ENCODE results near the gene DOCK2.
"Not testable (repeated sequence)": the region's sequence is repeated elsewhere in the genome, so short reads cannot be mapped to it uniquely, and the experiment has no call there.

Gene DOCK2

DNA sequence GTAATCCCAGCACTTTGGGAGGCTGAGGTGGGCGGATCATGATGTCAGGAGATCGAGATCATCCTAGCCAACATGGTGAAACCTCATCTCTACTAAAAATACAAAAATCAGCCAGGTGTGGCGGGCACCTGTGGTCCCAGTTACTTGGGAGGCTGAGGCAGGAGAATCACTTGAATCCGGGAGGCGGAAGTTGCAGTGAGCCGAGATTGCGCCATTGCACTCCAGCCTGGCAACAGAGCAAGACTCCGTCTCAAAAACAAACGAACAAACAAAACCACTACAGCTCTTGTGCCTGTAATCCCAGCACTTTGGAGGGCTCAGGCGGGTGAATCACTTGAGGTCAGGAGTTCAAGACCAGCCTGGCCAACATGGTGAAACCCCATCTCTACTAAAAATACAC, 457.3 kb downstream of the DOCK2 start:
- DNase-seq (ENCODE audit: low read depth, low spot score): not testable (repeated sequence)

DNA sequence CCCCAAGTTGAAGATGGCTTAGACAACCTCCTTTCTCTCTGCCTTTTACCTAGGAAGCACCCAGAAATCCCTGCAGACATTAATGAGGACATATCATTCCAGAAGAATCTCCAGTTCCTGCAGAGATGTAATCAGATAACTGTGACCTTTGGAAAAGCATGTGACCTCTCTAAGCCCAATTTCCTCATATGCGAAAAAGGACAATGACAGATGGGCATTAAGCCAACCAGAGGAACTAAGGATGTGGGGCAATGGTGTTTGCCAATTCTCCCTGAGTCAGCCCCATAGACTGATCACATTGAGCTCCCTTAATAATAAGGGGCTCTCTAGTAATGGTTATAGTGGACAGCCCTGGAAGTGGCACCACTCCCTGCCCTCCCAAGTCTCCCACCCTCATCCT, 458.6 kb downstream of the DOCK2 start:
- no peak for DNase-seq (ENCODE audit: low read depth, low spot score)

DNA sequence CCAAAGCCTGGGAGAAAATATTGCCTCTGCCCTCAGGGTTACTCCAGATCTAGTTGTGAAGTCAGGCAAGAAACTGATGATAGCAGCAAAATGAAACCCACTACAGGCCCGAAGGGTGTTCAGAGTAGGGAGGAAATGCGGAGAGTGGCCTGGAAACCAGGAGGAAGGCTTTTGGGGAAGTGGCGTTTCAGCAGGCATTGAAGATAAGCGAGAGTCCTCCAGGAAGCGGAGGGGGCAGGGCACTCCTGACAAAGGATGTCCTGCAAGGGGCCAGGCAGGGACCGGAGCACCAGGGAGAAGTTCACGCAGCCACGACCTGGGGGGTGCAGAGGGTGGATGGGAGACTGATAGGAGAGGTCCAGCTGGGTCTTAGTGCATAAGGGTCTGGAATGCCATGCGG, 460.9 kb downstream of the DOCK2 start:
- DNase-seq (ENCODE audit: low read depth, low spot score): no peak

DNA sequence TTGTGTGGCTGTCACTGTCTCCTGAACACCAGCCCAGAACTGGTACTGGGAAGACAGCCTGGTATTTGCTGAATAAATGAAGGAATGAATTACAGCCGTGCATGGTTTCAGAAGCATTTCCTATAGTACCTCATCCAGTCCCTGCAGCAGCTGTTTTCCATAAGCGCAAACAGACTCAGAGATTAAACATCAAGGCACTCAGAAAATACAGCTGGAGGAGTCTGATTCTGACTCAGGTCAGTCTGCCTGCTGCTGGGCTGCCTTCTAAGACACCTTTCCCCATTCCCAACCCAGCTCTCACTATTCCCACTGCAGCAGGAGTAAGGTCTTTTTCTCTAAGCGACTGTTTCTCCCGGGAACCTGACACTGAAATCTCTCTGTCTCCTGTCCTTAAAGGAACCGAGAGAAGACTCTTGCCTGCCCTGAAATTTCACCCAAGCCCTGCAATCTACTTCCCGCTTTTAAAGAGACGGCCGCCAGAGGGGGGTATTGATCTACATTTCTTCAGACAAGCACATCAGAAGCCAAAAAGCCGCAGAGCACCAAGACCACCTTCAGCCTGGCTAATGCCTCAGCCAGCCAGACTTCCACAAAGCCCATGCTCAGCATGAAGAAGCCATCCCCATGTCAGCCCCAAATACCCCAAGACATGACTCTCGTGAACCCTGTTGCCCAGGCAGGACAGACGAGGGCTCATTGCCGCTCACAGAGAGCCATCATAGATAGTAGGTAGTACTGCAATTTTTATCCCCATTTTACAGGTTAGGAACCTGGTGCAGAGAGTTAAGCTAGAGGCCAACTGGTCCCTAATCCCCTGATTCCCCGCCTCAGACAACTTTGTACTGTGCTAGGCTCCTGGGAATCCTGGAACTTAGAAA, 463.2 kb downstream of the DOCK2 start:
- DNase-seq (ENCODE audit: low read depth, low spot score): peak; percentile 88

DNA sequence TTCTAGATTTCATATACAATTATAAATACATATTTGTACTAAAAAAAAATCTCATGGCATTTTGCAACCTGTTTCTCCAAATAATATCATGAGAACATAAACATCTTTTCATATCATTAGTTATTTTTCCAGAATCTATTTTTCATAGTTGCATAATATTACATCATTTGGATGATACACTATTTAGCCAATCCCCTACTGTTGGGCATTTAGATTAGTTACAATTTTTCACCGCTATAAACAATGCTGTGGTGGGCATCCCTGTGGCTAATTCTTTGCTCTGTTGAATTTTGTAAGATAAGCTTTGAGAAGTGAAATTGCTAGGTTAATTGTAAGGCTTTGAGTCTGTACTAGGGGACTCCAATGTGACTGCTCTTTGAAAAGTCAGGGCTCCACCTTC, 466.4 kb downstream of the DOCK2 start:
- no peak for DNase-seq (ENCODE audit: low read depth, low spot score)

DNA sequence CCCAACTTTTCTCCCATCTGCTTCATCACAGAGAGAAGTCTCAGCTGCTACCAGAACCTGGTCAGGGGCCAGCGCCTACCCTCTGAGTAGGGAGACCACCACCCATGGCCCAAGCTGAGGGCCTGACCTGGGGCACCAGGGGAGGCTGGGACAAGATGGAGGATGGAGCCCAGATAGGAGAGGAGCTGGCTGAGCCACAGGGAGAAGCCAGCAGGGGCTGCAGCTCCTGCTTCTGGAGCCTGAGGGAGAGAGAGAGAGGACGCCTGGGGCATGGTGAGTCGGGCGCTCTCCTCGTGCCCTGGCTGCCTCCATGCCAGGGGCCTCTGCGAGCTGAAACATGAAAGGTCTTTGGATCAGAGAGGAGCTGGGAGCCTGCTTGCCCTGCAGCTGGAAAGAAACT, 467.2 kb downstream of the DOCK2 start:
- no peak for DNase-seq (ENCODE audit: low read depth, low spot score)

DNA sequence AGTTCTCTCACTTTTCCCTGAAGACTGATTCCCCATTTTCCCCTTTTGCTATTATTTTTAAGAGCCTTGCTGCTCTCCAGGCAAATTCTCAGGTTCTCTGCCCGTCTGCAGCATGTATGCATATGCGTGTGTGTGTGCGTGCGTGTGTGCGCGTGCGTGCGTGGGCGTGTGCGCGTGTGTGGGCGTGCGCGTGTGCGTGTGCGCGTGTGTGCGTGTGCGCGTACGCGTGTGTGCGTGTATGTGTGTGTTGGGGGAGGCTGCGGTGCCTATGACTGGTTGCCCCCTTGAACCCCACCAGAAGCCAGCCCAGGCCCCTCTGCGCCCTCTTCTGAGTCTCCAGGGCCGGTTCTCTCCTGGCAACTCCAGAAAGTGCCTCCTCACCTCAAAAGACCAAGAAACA, 467.6 kb downstream of the DOCK2 start:
- DNase-seq (ENCODE audit: low read depth, low spot score): no peak

DNA sequence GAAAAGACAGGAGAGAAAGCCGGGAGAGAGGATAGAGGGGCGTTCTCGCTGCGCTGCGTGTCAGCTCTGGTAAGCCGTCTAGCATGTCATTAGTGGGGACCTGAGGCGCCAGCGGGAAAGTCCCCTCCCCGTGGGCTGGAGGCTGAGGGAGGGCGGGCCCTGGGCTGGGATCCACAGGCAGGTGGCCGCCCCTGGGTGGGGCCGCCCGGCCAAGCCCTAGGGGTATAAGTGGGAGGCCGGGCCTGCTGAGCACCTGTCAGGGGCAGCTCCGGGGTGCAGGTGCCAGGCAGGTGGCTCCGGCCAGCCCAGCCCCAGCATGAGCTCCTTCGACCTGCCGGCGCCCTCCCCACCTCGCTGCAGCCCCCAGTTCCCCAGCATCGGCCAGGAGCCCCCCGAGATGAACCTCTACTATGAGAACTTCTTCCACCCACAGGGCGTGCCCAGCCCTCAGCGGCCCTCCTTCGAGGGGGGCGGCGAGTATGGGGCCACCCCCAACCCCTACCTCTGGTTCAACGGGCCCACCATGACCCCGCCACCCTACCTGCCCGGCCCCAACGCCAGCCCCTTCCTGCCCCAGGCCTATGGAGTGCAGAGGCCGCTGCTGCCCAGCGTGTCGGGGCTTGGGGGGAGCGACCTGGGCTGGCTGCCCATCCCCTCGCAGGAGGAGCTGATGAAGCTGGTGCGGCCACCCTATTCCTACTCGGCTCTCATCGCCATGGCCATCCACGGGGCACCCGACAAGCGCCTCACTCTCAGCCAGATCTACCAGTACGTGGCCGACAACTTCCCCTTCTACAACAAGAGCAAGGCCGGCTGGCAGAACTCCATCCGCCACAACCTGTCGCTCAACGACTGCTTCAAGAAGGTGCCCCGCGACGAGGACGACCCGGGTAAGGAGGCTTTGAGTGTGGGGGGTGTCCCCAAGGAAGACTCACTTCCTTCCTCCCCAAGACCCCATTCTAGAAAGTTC, 468.9 kb downstream of the DOCK2 start, which contains the start of gene FOXI1:
Gene FOXI1, plus strand, starts transcription at position 256 of the 970 bp plus-strand sequence. Its CDS starts 61 bp downstream, at position 317.
- DNase-seq (ENCODE audit: low read depth, low spot score): no peak

DNA sequence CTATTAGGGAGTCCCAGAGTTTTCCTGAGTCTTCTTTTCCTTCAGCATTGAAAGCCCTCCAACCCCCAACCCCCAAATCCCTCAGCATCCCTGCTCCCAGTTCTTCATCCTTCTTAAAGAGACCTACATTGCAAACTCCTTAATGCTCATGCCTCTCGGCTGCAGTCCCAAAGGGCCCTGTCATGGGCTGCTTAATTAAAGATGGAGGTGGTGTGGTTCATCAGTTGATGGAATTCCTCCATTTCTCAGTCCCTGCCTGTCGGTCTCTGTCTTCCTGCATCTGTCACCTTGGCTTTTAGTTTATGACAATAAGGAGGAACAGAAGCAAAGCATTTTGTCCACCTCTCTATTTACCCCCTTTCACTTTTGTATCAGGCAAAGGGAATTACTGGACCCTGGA, 470.6 kb downstream of the DOCK2 start:
- no peak for DNase-seq (ENCODE audit: low read depth, low spot score)

DNA sequence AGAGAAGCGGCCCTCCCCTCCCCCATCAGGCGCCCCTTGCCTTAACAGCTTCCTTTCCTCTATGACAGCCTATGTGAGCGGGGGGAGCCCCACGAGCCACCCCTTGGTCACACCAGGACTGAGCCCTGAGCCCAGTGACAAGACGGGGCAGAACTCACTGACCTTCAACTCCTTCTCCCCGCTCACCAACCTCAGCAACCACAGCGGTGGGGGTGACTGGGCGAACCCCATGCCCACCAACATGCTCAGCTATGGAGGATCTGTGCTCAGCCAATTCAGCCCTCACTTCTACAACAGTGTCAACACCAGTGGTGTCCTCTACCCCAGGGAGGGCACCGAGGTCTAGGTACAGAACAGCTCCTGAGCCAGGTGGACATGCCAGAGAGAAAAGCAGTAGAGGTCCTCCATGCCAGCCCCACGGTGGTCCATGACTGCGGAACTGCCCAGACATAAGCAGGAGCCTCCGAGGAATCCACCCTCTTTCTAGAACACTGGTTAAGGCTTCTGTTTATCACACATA, 471.3 kb downstream of the DOCK2 start:
- DNase-seq (ENCODE audit: low read depth, low spot score): no peak

DNA sequence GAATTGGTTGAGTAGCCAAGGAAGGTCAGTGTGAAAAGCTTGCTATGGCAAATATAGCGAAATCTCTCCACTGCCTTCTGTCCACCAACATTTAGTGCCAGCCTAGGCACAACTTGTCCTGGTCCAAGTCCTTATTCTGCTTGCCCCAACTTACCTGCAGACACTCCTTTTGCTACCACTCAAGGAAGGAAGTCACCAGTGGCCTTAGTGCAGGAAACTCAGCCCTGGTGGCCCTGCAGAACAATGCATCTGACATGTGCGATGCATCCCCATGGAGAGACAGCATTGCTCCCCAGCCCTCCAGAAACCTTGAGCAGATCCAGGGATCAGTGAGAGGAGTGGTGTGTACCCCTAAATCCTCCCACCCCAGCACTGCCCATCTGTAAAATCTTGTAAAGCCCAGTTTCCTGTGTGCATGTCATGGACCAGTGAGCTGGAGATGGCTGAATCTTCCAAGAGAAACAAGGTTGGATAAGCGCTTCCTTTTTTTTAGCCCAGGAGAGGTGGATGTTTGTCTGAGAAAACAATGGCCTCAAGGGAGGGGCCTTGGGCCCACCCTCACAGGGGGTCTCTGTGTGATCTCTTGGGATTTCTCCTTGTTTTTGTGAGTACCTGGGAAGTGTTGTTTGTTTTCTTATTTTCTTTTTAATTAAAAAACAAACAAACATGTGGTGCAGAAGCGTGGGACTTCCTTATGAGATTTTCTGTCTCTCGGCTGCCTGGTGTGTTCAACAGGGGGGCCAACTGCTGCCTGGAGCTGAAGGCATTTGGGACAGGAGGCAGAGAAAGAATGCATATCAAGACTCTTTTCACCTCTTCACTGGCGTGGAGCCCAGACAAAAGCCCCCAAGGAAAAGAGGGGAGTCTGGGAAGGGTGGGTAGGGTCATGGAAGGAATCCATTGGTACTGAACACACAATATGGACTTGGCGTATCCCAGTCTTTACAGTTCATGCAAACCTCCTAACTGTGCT, 472.3 kb downstream of the DOCK2 start:
- no peak for DNase-seq (ENCODE audit: low read depth, low spot score)

DNA sequence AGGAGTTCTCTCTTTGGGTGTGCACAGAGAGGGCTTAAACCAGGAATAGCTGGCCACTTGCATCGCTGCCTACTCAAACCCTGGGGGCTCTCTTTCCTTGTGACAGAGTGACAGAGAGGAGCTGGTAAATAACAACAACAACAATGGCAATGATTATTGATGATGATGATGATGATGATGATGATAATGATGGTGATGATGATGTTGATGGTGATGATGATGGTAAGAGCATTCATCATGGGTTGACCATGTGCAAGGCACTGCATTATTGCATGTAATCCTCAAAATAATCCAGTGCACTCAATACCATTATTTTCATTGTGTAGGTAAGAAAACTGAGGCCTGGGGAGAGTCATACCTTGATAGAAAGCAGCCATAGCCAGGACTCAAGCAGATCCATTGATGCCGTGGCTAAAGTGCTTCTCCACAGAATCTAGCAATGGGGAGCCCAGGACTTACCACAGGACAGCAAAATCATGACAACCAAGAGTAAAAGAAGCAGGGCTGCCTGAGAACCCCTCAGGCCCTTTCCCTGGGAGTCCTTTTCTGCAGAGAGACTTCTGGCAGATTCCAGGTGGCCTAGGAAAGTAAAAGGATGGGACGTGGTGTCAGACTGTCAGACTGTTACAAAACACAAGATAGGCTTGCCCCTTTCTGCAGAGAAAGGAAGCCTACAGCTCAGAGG, 473.5 kb downstream of the DOCK2 start:
- DNase-seq (ENCODE audit: low read depth, low spot score): no peak

DNA sequence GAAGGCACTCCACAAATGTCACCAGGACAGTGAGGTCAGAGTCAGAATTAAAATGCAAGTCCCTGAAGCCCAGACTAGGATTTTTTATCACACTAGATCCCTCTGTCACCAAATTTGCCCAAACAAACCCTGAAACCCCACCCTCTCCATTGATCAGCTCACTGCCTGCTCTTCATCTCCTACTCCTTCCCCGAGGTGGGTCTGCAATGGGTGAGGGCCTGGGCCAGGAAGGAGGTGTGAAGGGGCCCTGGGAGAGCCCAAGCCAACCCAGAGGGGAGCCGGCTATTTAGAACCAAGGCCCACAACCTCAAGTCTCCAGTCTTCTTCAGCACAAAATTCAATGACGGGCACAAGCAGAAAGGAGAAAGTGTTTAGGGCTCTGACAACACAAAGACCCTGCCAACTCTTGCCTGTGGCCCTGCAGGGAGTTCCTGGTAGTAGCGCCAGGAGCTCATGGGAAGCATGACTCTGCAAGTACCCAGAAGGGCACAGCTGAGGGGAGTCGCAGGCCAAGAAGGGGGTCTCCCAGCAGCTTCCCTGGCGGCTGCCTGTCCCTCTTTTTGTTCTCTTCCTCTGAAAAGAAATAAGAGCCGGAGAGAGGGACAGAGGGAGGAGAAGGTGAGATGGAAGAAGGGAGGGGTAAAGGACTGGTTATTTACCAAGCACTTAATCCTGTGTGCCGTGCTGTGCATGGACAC, 474.2 kb downstream of the DOCK2 start:
- DNase-seq (ENCODE audit: low read depth, low spot score): no peak

DNA sequence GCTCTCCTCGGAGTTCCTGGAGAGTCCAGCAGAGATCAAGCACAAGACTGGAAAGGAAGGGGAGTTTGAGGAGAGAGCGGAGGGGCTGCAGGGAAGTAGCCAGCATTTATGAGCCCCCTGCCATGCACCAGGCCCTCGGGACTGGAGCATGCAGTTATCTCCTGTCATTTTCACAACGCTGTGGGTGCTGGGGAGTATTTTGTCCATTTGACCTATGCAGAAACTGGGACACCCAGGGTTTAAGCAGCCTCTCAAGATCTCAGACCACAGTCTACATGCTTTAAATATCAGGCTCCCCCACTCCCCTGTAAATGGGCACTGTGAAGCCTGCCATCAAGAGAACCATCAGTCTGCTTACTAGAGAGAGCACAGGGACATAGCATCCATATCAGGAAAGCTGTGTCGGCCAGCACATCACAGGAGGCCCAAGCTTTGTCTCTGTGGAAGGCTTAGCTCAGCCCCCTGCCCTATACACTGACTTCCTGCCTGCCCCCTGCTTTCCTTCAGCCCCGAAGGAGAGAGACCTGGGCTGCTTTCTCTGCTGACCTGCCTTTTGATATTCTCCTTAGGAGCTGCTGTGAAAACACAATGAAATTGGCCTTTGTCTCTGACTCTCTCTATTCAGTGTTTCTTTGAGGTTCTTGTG, 475.9 kb downstream of the DOCK2 start:
- DNase-seq (ENCODE audit: low read depth, low spot score): no peak

DNA sequence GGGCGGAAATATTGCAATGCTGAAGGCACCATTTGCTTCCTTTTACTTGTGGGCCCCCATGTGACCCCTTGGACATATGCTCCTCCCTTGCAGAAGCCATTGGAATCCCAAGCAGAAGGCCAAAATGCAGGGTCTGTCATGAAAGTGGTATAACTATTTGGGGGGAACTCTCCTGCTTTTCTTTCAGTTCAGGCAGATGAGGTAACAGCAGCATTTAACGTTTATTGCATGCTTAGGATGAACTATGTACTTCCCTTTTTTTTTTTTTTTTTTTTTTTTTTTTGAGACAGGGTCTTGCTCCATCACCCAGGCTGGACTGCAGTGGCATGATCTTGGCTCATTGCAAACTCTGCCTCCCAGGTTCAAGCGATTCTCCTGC, 476.4 kb downstream of the DOCK2 start:
- DNase-seq (ENCODE audit: low read depth, low spot score): no peak

DNA sequence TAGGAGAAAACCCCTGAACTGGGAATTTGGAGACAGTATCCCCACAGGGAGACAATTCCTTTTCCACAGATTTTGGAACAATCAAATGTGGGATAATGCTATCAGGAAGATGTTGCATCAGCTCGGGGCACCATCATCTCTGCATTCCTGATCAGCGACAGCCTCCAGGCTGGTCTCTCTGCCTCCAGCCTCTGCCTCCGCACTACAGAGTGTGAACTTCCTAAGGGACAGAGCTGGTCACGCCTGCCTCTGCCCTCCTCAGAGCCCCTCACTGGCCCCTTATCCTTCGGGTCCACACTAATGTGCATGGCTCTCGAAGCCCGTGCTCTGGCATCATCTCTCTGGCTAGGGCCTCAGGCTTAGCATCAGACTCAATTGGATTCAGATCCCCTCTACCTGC, 477.2 kb downstream of the DOCK2 start:
- DNase-seq (ENCODE audit: low read depth, low spot score): no peak

DNA sequence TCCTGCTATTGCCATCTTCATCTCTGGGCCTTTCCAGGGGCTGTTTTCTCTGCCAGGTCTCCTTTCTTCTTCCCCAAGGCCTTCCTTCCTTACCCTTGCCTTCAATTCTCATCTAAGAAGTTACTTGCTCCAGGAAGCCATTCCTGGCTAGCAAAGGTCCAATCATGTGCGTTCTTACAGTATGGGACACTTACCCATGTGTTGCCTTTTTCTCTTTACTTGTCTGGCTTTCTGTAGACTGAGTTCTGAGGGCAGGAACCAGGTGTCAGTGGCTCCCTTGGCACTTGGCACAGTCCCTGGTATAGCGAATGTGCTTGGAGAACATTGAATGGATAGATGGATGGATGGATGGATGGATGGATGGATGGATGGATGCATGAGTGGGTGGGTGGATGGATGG, 478.9 kb downstream of the DOCK2 start:
- DNase-seq (ENCODE audit: low read depth, low spot score): no peak

DNA sequence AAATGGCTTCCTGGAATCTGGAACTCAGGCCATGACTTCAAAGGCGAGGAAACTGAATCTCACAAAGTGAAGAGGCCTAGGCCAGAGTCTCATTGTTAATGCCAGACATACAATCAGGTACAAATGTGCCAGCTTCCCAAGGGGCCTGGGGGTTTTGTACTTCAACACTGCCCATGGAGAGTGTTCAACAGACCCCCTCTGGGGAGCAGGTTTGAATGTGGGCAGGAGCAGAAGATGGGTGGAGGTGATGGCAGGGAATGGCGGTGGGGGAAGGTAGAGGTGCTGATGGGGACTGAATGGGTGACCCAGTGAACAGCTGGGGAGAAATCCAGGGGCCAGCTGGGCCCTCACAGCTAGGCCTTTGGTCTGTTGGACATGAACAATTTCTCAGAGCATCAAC, 480.7 kb downstream of the DOCK2 start:
- no peak for DNase-seq (ENCODE audit: low read depth, low spot score)

DNA sequence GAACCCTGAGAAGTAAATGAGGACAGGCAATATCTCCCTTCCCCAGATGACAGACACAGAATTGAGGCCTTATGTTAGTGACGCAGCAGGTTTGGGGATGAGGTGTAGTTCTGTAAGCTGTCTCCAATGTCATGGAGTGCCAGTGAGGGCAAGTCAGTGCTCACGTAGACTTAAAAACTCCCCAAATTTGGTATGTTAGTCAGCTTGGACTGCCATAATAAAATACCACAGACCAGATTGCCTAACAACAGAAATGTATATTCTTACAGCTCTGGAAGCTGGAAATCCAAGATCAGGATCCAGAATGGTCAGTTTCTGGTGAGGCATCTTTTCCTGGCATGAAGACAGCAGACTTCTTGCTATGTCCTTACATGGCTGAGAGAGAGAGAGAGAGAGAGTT, 483.5 kb downstream of the DOCK2 start:
- DNase-seq (ENCODE audit: low read depth, low spot score): no peak

All from astrocyte of the hippocampus (primary cell).